NCI-H2196 (cell line): Measurements from ENCODE around the gene SFMBT2.
A peak's percentile ranks its signal among the peaks of the same experiment; 100 is the strongest.

Experiments used
- DNase-seq: peaks from one replicate; lab custom pipeline; 2025; ENCODE audit not compliant: unreplicated experiment; lab: John Stamatoyannopoulos, UW

The SFMBT2 gene

GRCh38 chr10:7301006-7301778 lies 109.6 kb downstream of the SFMBT2 start:
- DNase-seq: no peak

- no peak for DNase-seq
These were observed 110.4 kb downstream of the SFMBT2 start for GRCh38 chr10:7300384-7300971.

GRCh38 chr10:7299601-7300325 lies 111.1 kb downstream of the SFMBT2 start:
- peak; percentile 3 for DNase-seq

GRCh38 chr10:7298495-7298894 lies 112.3 kb downstream of the SFMBT2 start:
- no peak for DNase-seq

GRCh38 chr10:7297094-7297493 lies 113.7 kb downstream of the SFMBT2 start:
- no peak for DNase-seq

- DNase-seq: no peak
These were observed 114.2 kb downstream of the SFMBT2 start for GRCh38 chr10:7296648-7297047.

GRCh38 chr10:7296076-7296475 lies 114.8 kb downstream of the SFMBT2 start:
- DNase-seq: no peak

GRCh38 chr10:7293378-7293920 lies 117.4 kb downstream of the SFMBT2 start:
- no peak for DNase-seq

- no peak for DNase-seq
These were observed 119.2 kb downstream of the SFMBT2 start for GRCh38 chr10:7291487-7292270.

- DNase-seq: no peak
These were observed 122.7 kb downstream of the SFMBT2 start for GRCh38 chr10:7288060-7288690.

GRCh38 chr10:7287377-7287776 lies 123.5 kb downstream of the SFMBT2 start:
- no peak for DNase-seq

- DNase-seq: no peak
These were observed 125.1 kb downstream of the SFMBT2 start for GRCh38 chr10:7285522-7286322.

GRCh38 chr10:7283246-7283645 lies 127.6 kb downstream of the SFMBT2 start:
- no peak for DNase-seq

- no peak for DNase-seq
These were observed 128.4 kb downstream of the SFMBT2 start for GRCh38 chr10:7282457-7282856.

- DNase-seq: no peak
These were observed 129.4 kb downstream of the SFMBT2 start for GRCh38 chr10:7281429-7281828.

GRCh38 chr10:7279303-7279702 lies 131.5 kb downstream of the SFMBT2 start:
- no peak for DNase-seq

GRCh38 chr10:7277867-7278266 lies 133.0 kb downstream of the SFMBT2 start:
- DNase-seq: no peak

- DNase-seq: no peak
These were observed 133.4 kb downstream of the SFMBT2 start for GRCh38 chr10:7277432-7277831.

- DNase-seq: no peak
These were observed 134.9 kb downstream of the SFMBT2 start for GRCh38 chr10:7275761-7276440.
